GM12891 (cell line): ENCODE results near the gene CLCNKA.

Source experiments
- PAX5 ChIP-seq: IDR thresholded peaks from 2 replicates; pipeline ENCODE4 v1.6.1; 2011; ENCODE audit warnings: low read length, moderate library complexity, mild to moderate bottlenecking; ENCODE audit not compliant: insufficient read depth, severe bottlenecking
- POLR2A ChIP-seq: IDR thresholded peaks from 2 replicates; pipeline ENCODE4 v1.6.1; 2011; ENCODE audit warnings: low read depth, low read length, control low read depth
- POLR2AphosphoS5 ChIP-seq: IDR thresholded peaks from 2 replicates; pipeline ENCODE4 v1.6.1; 2011; ENCODE audit warnings: low read depth, low read length, control low read depth

- TF ChIP-seq POLR2A (no peak), POLR2AphosphoS5 (no peak), PAX5 (no peak)
Observed at GRCh38 chr1:16017461-16018303, 4.2 kb upstream of the CLCNKA start, which contains the start of gene HSPB7.
